ENCODE results near the gene AMPD3.

Gene AMPD3

GRCh38 chr11:10490398-10491241 is 35.6 kb downstream of the AMPD3 start:
- no peak for DNase-seq

DNA sequence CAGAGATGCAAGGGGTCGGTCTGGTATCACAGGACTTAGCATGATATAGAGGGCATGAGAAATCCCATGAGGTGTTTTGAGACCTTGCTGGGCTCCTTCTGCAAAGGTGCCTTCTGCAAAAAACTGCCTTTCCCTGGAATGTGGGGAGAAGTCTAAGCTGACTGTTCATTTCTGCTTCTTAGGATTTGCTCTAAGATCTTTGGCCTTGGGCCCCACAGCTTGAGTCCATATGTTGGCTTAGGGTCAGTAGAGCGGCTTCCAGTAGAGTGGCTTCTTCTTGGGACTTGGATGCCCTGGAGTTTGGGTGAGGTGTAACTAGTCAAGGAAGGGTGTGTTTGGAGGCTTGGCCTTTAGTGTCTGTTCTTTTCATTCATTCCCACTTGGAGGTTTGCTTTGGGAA is 37.0 kb downstream of the AMPD3 start:
- no peak for DNase-seq

GRCh38 chr11:10493041-10493663 is 38.1 kb downstream of the AMPD3 start:
- DNase-seq: no peak

GRCh38 chr11:10494636-10495463 is 39.8 kb downstream of the AMPD3 start:
- no peak for DNase-seq

DNA sequence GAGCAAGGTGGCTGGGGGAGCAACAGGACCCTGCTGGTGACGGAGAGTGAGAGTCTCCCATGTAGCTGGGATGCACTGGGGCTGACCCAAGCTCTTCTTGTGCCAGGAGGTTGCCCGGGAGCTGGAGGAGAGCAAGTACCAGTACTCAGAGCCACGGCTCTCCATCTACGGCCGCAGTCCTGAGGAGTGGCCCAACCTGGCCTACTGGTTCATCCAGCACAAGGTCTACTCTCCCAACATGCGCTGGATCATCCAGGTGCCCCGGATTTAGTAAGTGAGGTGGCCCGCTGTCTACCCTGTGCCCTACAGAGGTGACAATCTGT is 40.4 kb downstream of the AMPD3 start:
- DNase-seq: no peak

- DNase-seq: no peak
Measured at GRCh38 chr11:10496296-10496936, 41.4 kb downstream of the AMPD3 start.

DNA sequence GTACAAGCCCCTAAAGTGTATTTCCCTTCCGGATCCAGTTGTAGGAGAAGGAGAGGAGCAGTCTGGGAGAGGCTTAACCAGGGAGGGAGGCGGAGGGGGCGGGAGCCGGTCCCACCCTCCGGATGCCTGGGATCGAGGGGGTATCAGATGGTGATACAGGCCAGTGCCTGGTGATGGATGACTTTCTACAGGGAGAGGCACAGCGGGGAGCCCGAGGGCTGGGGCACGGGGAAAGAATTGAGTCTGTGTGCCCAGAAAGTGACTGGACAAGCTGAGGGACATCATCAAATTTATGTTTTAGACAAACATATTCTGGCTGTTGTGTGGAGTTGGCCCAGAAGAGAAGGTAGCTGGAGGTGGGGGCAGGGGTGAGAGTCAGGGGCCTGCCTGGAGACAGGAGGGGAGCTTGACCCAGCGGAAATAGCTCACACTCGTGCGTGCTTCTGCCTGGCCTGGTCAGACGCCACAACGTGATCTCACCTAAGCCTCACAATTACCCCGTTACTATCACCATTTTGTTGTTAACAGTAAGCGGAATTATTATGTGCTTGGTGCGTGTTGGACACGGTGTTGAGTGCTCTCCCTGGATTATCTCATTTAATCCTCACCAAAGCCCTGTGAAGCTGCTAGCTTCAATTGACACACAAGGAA is 42.4 kb downstream of the AMPD3 start:
- DNase-seq: no peak

DNA sequence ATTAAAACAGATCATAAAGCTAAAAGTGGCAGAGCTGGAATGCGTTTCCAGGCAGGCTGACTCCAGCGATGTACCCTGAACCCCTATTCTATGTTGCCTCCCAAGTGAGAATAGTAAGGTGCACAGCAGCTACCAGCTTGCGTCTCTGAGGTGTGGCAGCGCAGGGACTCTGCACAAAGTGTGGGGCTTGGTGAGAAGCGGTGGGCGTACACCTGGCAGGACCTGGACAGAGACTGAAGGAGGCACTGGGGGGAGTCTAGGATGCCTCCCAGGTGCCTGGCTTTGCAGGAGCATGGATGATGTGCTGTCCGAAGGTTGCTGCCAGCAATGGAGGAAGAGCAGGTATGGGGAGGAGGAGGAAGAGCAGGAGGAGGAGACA is 42.9 kb downstream of the AMPD3 start:
- no peak for DNase-seq

DNA sequence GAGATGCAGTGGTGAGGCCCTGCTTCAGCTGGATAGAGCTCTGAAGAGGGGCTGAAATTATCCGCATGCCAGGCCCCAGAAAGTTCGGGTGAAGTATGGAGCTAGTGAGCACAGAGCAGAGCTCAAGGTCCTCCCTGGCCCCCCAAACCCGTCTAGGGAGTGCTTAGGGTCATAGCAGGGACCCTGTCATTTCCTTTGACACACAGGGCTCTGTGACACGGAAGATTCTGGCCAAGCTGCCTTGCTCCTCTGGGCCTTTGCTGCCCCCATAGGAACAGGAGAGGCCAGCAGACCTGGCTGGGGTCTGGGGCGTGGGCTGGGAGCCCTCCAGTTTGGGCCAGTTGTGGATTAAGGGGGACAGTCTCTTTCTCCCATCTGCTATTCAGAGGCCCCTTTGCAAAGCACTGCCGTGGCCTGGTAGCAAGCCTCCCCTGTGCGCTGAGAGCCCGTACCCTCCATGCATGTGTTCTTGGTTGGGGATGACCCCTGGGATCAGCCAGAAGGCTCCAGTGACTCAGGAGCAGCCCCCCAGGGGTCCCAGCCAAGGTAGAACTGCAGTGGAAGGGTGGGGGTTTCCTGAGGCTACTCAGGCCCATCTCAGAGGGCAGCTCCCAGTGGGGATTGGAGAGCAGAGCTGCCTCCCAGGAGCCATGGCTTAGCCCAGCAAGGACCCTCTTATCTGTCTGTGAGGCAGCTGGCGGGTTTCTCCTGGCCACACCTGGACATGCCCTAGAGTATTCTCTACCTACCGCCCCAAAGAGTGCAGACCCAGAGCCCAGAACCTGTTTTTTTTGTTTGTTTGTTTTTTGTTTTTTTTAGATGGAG is 43.6 kb downstream of the AMPD3 start:
- no peak for DNase-seq

DNA sequence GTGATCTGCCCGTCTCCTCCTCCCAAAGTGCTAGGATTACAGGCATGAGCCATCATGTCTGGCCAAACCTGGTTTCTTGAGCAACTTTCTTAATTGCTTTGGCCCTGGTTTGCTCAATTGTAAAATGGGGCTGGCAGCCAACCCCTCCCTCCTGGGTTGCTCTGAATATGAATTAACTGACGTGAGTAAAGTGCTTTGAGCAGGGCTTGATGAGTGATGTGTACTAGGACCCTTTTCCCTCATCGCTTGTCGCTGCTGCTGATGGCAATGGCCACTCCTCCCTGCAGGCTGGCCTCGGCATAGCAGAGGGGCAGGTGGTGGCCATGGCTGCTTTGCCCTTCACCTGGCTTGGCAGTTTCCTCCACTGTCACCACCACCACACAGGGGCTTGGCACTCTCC is 44.4 kb downstream of the AMPD3 start:
- DNase-seq: no peak

DNA sequence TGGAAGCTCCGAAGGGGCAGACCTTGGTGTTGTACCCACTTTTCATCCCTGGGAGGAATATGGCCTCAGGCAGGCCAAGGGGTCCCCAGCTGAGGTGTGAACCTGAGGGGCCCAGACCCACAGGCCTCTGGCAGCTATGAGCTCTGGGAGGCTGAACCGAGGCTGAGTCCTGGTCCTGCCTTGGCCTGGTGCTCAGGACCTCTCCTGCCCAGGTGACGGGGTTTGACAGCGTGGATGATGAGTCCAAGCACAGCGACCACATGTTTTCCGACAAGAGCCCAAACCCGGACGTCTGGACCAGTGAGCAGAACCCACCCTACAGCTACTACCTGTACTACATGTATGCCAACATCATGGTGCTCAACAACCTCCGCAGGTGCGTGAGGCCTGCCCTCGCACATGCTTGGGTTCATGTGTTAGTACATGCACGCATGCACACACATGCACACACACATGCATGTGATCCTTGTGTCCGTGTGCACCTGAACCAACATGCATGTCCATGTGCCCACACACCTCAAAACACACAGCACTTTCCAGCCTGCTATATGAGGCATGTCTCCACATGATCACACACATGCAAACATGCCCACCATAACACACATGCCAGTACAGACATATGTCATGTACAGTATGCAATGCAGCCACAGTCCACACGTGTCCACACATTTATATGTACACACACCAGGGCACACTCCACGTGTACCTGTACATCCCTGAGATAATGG is 45.0 kb downstream of the AMPD3 start:
- no peak for DNase-seq

DNA sequence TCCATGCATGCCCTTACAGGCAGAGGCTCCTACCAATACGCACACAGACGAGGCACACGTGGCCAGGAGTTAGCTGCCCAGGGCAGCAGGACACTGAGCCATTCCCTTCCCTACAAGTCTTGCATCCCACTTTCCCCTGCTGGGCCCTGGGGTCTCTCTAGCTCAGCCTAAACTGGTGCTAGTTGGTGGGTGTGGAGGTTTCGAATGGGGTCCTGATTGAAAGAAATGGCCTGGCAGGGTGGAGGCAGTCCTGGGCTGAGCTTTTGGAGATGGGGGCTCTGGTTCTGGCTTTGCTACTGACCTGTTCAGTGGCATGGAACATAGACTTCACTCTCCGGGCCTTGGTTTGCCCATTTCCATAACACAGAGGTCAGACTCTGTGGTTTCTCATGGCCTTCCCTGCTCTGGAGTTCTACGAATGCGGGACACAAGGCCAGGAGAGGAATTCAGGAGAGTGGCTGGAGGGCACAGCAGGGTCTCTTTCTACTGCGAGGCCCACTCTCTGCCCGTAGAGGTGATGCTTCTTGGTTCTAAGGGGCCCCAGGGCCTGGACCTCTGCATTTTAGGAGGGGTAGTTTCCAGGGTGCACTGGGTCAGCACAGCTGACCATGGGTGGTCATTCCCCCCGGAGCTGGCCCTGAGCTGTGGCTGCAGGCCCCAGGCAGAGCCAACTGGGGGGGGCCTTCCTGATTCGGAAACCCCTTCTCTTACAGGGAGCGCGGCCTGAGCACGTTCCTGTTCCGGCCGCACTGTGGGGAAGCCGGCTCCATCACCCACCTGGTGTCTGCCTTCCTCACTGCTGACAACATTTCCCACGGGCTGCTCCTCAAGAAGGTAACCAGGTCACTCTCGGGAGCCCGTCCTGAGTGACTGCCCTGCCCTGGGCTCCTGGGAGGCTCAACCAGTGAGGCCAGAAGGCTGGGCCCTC is 46.0 kb downstream of the AMPD3 start:
- no peak for DNase-seq

DNA sequence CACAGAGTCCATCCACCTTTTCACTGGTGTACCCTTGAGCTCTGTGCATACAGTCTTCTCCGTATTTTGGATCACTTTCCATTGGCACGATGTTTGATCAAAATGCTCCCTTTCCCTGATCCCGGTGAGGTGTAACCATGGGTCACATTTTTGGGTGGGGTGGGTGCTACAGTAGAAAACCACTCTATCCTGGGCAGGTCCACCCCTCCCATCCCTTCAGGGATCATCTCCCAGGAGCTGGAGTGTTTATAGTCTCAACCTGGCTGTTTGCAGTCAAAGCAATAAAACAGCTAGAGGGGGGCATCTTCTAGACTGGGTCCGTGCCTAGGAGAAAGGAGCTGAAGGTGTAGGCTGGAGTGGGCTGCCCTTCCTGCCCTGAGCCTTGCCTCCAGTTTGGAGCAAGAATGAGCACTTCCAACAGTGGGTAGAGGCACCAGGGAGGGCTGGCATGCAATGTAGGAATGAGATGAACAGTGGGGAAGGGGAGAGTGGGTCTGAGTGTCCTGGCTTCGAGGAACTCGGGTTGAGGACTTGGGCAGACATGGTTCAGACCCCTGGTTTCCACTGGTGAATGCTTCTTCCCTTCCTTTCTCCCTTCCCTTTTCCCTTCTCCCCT is 47.1 kb downstream of the AMPD3 start:
- no peak for DNase-seq

DNA sequence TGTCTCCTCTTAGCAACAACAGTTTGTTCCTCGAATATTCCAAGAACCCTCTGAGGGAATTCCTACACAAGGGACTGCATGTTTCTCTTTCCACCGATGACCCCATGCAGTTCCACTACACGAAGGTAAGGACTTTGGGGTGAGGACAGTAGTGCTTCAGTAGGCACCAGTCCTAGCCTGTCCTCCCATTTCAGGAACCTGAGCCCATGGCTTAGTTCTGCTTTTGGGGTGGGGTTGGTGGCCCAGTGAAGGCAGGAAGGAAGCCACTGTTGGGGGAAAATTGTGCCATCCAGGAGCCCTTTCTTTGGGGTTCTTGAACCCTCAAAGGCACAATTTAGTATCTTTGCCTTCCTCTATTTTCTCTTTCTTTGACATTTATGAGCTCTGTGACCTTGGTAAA is 47.7 kb downstream of the AMPD3 start:
- DNase-seq: no peak

GRCh38 chr11:10503221-10503620 is 48.2 kb downstream of the AMPD3 start:
- no peak for DNase-seq

DNA sequence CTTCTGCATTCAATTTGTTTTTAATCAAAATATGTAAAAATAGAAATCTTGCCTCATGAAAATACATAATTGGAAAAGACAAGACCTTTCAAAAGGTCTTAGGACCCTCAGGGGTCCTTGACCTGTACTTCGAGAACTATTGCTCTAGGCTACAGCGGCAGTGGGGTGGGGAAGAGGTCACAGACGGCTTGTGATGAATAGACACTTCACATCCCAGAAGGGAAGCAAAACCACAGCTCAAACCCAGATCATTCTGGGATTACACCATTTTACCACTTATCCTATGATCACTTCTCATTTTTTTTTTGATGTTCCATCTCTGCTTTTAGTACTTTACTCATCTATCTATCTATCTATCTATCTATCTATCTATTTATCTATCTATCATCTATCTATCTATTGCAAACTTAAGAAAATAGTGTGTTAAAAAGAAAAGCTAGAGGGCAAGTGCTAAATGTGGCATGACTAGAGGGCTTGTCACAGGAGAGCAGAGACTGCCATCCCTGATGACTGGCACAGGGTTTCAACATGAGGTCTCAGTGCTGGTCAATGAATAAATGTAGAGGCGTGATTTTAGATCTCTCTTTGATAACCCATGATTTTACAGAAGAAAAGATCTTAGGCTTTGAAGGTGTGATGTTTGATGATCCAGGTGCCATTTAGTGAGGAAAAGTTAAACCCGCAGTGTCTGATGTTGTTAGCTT is 48.9 kb downstream of the AMPD3 start:
- DNase-seq: no peak

GRCh38 chr11:10504490-10504889 is 49.4 kb downstream of the AMPD3 start:
- DNase-seq: no peak

- no peak for DNase-seq
Measured at GRCh38 chr11:10505278-10506007, 50.4 kb downstream of the AMPD3 start.

All from activated CD4-positive, alpha-beta T cell treated with anti-CD3 and anti-CD28 coated beads, Interleukin-2, amount 50 U/mL, for 4 hours (primary cell).